ENCODE results near the gene CBLC.

CBLC gene

GRCh38 chr19:44785271-44785670, 7.6 kb downstream of the CBLC start:
- POLR2A ChIA-PET = interaction anchor here (1.2 kb wide), 1 partner anchor 60 kb away, joined by 4 read pairs; the partner anchor contains the start of gene NECTIN2
- no peak for TF ChIP-seq ZNF660 (tag by site-specific recombination; IDR thresholded peaks at IDR 0.05)
- TF ChIP-seq ZEB2 (tag by site-specific recombination; IDR thresholded peaks at IDR 0.05) = no peak
- no peak for TF ChIP-seq ZNF341 (tag by site-specific recombination; IDR thresholded peaks at IDR 0.05; ENCODE audit: low read depth)
- CTCF ChIA-PET = interaction anchor here (0.6 to 5.4 kb wide), 25 partner anchors 10 to 554 kb away, joined by 3 to 72 read pairs (median 7); partner anchors contain the start of gene BCAM
- no peaks in the 10 kb centered on the region for H3K4me1 ChIP-seq (ENCODE audit: control insufficient read depth, insufficient read depth, low read length)
- H3K36me3 ChIP-seq (ENCODE audit: control insufficient read depth in 2 of 2, insufficient read depth in 1 of 2, low read length in 2 of 2) = no peaks in the 10 kb centered on the region
- H3K9me3 ChIP-seq (ENCODE audit: control insufficient read depth, insufficient read depth, low read depth, low read length) = no peaks in the 10 kb centered on the region
- H3K4me3 ChIP-seq (ENCODE audit: low read depth, low read length) = no peak overlapping the region
- H3K27ac ChIP-seq (ENCODE audit: extremely low read depth, low read depth, low read length) = no peak overlapping the region

- no peaks in the 10 kb centered on the region for H3K9me3 ChIP-seq (ENCODE audit: control insufficient read depth, insufficient read depth, low read depth, low read length)
- no peaks in the 10 kb centered on the region for H3K36me3 ChIP-seq (ENCODE audit: control insufficient read depth in 2 of 2, insufficient read depth in 1 of 2, low read length in 2 of 2)
- no peak overlapping the region for H3K4me3 ChIP-seq (ENCODE audit: low read depth, low read length)
- ChIA-PET POLR2A (no interaction called here), CTCF (interaction anchor here (0.6 to 3.9 kb wide), 16 partner anchors 12 to 553 kb away, joined by 3 to 32 read pairs (median 4); partner anchors contain the start of genes BCAM and NECTIN2)
- TF ChIP-seq HOXC10 (CRISPR knock-in tag; IDR thresholded peaks at IDR 0.05) (no peak), ZNF184 (tag by site-specific recombination; IDR thresholded peaks at IDR 0.05) (no peak), GLI4 (tag by site-specific recombination; IDR thresholded peaks at IDR 0.05) (no peak), OVOL3 (tag by site-specific recombination; IDR thresholded peaks at IDR 0.05) (no peak), ZBTB17 (tag by site-specific recombination; IDR thresholded peaks at IDR 0.05) (no peak), ZNF548 (tag by site-specific recombination; IDR thresholded peaks at IDR 0.05) (no peak), ZNF391 (tag by site-specific recombination; IDR thresholded peaks at IDR 0.05; ENCODE audit: borderline replicate concordance, low read depth) (no peak), ZNF514 (tag by site-specific recombination; IDR thresholded peaks at IDR 0.05) (no peak), SP7 (tag by site-specific recombination; IDR thresholded peaks at IDR 0.05) (no peak), SP2 (tag by site-specific recombination; IDR thresholded peaks at IDR 0.05) (no peak), REPIN1 (tag by site-specific recombination; IDR thresholded peaks at IDR 0.05; ENCODE audit: low read depth) (no peak), SCRT2 (tag by site-specific recombination; IDR thresholded peaks at IDR 0.05) (no peak), MEIS1 (CRISPR knock-in tag; IDR thresholded peaks at IDR 0.05; ENCODE audit: borderline replicate concordance) (no peak), ZNF791 (tag by site-specific recombination; IDR thresholded peaks at IDR 0.05) (no peak)
- H3K27ac ChIP-seq (ENCODE audit: extremely low read depth, low read depth, low read length) = no peak overlapping the region
- H3K4me1 ChIP-seq (ENCODE audit: control insufficient read depth, insufficient read depth, low read length) = no peaks in the 10 kb centered on the region
These were observed 8.3 kb downstream of the CBLC start for GRCh38 chr19:44785993-44786392.

- no peaks in the 10 kb centered on the region for H3K4me1 ChIP-seq (ENCODE audit: control insufficient read depth, insufficient read depth, low read length)
- ChIA-PET CTCF (interaction anchor here (0.7 to 1.6 kb wide), 5 partner anchors 18 to 520 kb away, joined by 3 to 11 read pairs (median 4); no protein-coding TSS in a partner anchor), POLR2A (interaction anchor here (1.1 kb wide), 1 partner anchor 20 kb away, joined by 3 read pairs; the partner anchor contains the start of gene BCAM)
- H3K9me3 ChIP-seq (ENCODE audit: control insufficient read depth, insufficient read depth, low read depth, low read length) = no peaks in the 10 kb centered on the region
- TF ChIP-seq ZNF777 (tag by site-specific recombination; IDR thresholded peaks at IDR 0.05; ENCODE audit: borderline replicate concordance) (no peak), ZNF416 (tag by site-specific recombination; IDR thresholded peaks at IDR 0.05) (no peak), ZNF768 (tag by site-specific recombination; IDR thresholded peaks at IDR 0.05) (peak; percentile 78), ZNF555 (tag by site-specific recombination; conservative IDR thresholded peaks at IDR 0.05) (no peak), ZSCAN30 (tag by site-specific recombination; IDR thresholded peaks at IDR 0.05) (no peak), INSM2 (tag by site-specific recombination; IDR thresholded peaks at IDR 0.05) (no peak), ZNF677 (tag by site-specific recombination; IDR thresholded peaks at IDR 0.05) (no peak), ZEB2 (tag by site-specific recombination; IDR thresholded peaks at IDR 0.05) (no peak), ZNF148 (tag by site-specific recombination; IDR thresholded peaks at IDR 0.05; ENCODE audit: borderline replicate concordance) (no peak)
- H3K4me3 ChIP-seq (ENCODE audit: low read depth, low read length) = no peak overlapping the region
- H3K27ac ChIP-seq (ENCODE audit: extremely low read depth, low read depth, low read length) = no peak overlapping the region
- H3K36me3 ChIP-seq (ENCODE audit: control insufficient read depth in 2 of 2, insufficient read depth in 1 of 2, low read length in 2 of 2) = no peaks in the 10 kb centered on the region
These were observed 11.3 kb downstream of the CBLC start for GRCh38 chr19:44788971-44789370.
